SU-DHL-6 (cell line): ENCODE results near the gene FLYWCH1.

Experiments
- CTCF ChIP-seq: fragments of 200-600 bp; sonication (generic); IDR thresholded peaks from one replicate; pipeline ENCODE4 v1.5.1; 2017; ENCODE audit warnings: antibody characterized with exemption, mild to moderate bottlenecking, low read length, moderate library complexity; ENCODE audit not compliant: insufficient read depth, poor library complexity, severe bottlenecking
- EZH2phosphoT487 ChIP-seq: fragments of 200-600 bp; sonication (generic), shearing (Covaris generic); conservative IDR thresholded peaks from 2 replicates; pipeline ENCODE4 v1.6.1; 2018; ENCODE audit warnings: mild to moderate bottlenecking, antibody characterized with exemption, low read length, moderate library complexity, mixed read lengths

GRCh38 chr16:2866431-2866830 is 45.3 kb upstream of the FLYWCH1 start:
- TF ChIP-seq CTCF: no peak
- TF ChIP-seq EZH2phosphoT487: no peak
